Erythroblast (primary cell): ENCODE data around the gene LIN37.

Source experiments
- GATA1 ChIP-seq: IDR thresholded peaks from 2 replicates; pipeline ENCODE4 v1.6.1; 2011; ENCODE audit warnings: low read depth, mild to moderate bottlenecking, control low read depth, low read length, moderate library complexity
- POLR2A ChIP-seq: IDR thresholded peaks from 2 replicates; pipeline ENCODE4 v1.6.1; 2011; ENCODE audit warnings: mild to moderate bottlenecking, low read length

- TF ChIP-seq POLR2A (no peak), GATA1 (no peak)
These were observed 37.3 kb upstream of the LIN37 start for GRCh38 chr19:35710784-35711723.
